ENCODE results near the gene MRGPRF. TPM values are rescaled to one million over a fixed set of nuclear protein-coding genes. Genes with fewer than 3 reads are reported as not detected.

MRGPRF gene
- total RNA-seq, 4 donors from 2014 or later: 8.8 to 18.6 (median 10.9) TPM

DNA sequence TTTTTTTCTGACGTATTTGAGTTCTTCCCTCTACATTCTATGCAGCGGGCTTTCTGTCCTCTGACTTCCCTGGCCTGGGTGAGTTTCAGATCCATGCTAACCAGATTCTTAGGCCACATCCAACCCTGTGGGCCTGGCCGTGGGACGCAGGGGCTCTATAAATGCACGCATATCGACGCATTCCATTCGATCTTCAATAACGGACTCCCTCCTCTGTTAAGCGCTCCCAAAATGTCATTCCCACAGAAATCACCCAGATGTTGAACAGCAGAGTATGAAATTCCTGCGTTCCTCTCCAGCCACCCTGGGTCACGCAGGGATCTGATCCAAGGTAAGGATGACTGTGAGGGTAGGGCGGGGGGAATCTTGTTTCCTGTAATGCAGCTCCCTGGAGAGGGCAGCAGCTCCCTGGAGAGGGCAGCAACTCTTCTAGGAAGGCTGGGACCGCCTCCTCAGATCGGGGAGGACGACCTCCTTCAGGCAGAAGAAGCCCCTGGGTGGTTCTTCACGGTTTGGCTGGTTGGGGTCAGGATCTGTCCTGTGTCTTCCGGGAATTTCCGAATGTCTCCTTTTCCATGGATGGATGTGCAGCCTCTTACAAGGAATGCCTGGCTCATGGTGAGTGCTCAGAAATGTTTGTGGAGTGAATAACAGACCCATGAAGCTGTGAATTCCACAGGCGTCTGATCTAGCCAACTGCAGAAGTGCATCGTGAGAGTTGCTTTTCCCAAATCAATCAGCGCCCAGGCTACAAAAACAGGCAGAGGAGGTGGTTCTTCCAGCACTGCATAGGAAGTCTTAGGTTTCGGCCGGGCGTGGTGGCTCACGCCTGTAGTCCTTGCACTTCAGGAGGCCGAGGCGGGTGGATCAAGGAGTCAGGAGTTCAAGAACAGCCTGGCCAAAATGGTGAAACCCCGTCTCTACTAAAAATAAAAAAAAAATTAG lies 44.5 kb downstream of the MRGPRF start:
- TF ChIP-seq CTCF (IDR thresholded peaks at IDR 0.05; ENCODE audit: low read depth): no peak

DNA sequence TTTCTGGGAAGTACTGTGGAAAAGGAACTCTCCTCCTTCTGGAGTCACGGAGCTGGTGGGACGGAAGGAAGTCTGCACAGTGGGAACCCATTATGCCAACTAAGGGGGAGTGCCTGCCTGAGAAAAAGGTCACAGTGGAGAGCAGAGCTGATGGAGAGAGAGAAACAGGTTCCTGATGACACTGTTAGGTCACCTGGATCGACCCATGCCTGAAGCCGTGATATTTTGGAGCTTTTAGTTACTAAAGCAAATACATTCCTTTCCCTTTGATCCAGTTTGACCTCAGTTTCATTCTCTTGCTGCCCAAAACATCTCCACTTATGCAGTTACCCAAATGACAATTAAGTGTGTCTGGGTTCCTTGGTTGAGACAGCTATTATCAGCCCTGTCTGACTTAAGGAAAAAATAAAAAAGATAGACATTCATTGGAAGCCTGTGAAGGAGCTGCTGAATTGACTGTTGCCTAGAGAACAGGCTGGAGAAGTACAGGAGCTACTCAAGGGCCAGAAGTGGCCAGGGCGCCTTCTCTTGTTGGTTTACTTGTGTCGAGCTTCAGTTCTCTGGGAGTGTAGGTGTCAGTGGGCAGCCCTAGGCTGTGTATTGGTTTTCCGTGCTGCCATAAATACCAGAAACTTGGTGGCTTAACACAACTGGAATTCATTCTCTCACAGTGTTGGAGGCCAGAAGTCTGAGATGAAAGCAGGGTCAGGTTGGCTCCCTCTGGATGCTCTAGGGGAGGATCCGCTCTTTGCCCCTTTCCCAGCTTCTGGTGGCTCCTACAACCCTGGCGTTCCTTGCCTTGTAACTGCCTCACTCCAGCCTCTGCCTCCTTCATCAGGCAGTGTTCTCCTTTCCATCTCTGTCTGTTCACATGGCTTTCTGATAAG lies 45.9 kb downstream of the MRGPRF start:
- no peak for TF ChIP-seq CTCF (IDR thresholded peaks at IDR 0.05; ENCODE audit: low read depth)

DNA sequence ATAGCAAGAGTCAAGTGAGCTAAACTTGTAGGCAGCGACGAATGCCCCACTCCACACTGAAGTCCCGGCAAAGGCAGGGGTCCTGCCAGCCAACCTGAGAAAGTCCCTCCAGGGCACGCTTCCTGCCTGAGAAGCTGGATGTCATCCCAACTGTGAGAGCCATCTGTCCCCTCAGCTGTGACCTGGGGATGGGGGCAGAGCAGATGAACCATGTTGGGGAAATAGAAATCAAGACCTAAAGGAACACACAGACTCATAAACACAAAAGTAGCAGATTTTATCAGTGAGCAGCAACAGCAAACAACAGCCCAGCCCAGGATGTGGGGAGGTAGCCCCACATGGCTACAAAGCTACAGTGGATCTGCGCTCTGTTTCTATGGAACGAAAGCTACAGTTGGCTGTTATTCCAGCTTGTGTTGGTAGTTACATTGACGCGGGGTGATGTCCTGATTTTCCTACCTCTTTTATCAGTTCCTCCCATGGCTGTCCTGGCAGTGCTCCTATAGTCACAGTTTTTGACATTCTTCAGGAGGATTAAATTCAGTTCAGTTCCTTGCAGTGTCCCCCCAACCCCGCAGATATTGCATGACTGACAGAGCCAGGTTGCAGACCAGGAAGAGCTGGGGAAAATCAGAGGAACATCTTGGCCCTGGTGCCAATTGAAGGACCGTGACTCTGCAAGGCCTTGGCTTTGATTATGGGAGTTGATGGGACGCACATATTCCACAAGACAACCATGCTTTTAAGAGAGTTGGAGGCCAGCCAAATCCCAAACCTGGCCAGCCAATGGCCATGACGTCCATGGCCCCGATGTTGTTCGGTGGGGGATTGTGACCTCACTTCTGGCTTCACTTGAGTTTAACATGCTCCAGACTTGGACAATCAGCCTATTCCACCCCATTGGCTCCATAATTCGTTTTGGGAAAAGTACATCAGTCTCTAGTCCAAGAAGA lies 46.9 kb downstream of the MRGPRF start:
- TF ChIP-seq CTCF (IDR thresholded peaks at IDR 0.05; ENCODE audit: low read depth): no peak

GRCh38 chr11:68963779-68964178 lies 49.3 kb downstream of the MRGPRF start:
- TF ChIP-seq CTCF (IDR thresholded peaks at IDR 0.05; ENCODE audit: low read depth): no peak

DNA sequence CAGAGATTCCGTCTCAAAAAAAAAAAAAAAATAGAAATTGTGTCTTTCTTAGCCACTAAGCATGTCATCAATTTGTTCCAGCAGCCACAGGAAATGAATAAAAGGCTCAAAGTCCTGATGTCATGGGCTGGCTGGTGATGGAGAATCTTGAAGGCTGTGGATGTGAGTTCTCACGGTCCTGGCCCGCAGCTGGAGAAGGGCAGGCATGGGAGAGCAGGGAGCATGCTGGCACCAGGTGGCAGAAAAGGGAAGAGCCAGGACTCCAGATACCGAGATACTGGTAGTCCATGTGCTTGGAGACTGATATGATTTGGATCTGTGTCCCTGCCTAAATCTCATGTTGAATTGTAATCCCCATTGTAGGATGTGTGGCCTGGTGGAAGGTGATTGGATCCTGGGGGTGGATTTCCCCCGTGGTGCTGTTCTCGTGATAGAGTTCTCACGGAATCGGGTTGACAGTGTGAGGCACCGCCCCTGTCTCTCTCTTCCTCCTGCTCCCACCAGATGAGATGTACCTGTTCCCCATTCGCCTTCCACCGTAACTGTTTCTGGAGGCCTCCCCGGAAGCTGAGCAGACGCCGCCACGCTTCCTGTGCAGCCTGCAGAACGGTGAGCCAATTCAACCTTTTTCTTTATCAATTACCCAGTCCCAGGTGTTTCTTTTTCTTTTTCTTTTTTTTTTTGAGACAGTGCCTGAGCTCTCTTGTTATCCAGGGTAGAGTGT lies 50.4 kb downstream of the MRGPRF start:
- TF ChIP-seq CTCF (IDR thresholded peaks at IDR 0.05; ENCODE audit: low read depth): no peak

- no peak for TF ChIP-seq CTCF (IDR thresholded peaks at IDR 0.05; ENCODE audit: low read depth)
These were observed 51.8 kb downstream of the MRGPRF start for GRCh38 chr11:68961245-68961644.
